Measurements from ENCODE around the gene TNFRSF6B. TPM values are rescaled to one million over a fixed set of nuclear protein-coding genes. Genes with fewer than 3 reads are reported as not detected.

TNFRSF6B gene
- total RNA-seq, 1 donor from 2014 or later, result 817 TPM

DNA sequence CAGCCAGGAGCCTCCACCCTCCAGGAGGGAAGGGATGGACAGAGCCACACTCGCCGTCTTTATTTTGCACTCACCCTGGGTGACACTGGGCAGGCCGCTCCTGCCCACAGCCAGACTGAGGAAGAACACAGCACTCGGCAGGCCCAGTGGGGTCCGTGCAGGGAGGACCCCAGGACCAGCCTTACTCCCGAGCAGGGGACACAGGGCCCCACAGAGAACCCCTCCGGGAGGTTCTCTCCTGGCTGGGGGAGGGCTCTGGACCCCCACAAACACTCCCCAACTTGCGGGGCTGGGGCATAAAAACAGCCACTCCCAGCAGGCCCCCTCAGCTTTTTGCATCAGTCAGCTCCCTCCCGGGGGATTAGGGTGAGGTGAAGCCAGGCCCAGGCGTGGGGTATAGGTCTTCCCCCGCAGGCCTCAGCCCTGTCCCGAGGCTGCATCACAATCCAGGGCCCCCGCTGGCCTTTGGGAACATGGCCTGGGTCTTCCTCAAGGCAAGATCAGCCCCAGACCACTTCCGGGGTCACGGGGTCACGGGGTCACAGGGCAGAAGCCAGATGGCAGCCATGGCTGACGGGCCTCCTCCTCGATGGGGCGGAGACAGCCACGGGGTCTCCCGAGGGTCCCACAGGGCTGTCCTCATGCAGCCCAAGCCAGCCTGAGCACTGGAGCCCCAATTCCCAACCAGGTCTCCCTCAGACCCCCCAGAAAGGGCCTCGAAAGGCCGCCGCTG, 3.2 kb downstream of the TNFRSF6B start:
- DNase-seq (ENCODE audit: low read depth), result no peak
- H3K4me3 ChIP-seq (ENCODE audit: low read depth, low read length), result peak overlapping the region; percentile 75
- TF ChIP-seq, protein P1, sequence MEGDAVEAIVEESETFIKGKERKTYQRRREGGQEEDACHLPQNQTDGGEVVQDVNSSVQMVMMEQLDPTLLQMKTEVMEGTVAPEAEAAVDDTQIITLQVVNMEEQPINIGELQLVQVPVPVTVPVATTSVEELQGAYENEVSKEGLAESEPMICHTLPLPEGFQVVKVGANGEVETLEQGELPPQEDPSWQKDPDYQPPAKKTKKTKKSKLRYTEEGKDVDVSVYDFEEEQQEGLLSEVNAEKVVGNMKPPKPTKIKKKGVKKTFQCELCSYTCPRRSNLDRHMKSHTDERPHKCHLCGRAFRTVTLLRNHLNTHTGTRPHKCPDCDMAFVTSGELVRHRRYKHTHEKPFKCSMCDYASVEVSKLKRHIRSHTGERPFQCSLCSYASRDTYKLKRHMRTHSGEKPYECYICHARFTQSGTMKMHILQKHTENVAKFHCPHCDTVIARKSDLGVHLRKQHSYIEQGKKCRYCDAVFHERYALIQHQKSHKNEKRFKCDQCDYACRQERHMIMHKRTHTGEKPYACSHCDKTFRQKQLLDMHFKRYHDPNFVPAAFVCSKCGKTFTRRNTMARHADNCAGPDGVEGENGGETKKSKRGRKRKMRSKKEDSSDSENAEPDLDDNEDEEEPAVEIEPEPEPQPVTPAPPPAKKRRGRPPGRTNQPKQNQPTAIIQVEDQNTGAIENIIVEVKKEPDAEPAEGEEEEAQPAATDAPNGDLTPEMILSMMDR (conservative IDR thresholded peaks at IDR 0.05; ENCODE audit: low read depth, low read length), result no peak

- TF ChIP-seq, protein P1 (conservative IDR thresholded peaks at IDR 0.05; ENCODE audit: low read depth, low read length), result no peak
- no peak overlapping the region for H3K4me3 ChIP-seq (ENCODE audit: low read depth, low read length)
Measured at GRCh38 chr20:63700199-63701050, 4.0 kb downstream of the TNFRSF6B start.

DNA sequence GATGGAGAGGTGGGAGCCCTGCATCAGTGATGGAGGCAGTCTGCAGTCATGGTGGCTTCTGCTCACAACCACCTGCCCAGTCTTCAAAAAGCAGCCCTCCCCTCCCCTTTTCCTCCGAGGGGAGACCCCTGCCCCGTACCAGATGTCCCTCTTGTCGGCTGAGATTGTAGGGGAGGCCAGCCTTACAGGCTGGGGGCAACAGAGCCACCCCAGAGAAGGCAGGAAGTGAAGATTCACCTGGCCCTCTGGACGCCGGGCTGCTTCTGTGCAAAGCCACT, 4.5 kb downstream of the TNFRSF6B start:
- TF ChIP-seq, protein P1 (conservative IDR thresholded peaks at IDR 0.05; ENCODE audit: low read depth, low read length), result no peak
- no peak overlapping the region for H3K4me3 ChIP-seq (ENCODE audit: low read depth, low read length)
- DNase-seq (ENCODE audit: low read depth), result no peak

More at GRCh38 chr20:63700199-63701050, 4.0 kb downstream of the TNFRSF6B start:
- no peak for DNase-seq (ENCODE audit: low read depth)

- no peak for DNase-seq (ENCODE audit: low read depth)
- no peak overlapping the region for H3K4me3 ChIP-seq (ENCODE audit: low read depth, low read length)
- TF ChIP-seq, protein P1 (conservative IDR thresholded peaks at IDR 0.05; ENCODE audit: low read depth, low read length), result no peak
Measured at GRCh38 chr20:63701329-63702035, 5.0 kb downstream of the TNFRSF6B start.

GRCh38 chr20:63702036-63702665, 5.7 kb downstream of the TNFRSF6B start:
- H3K4me3 ChIP-seq (ENCODE audit: low read depth, low read length), result no peak overlapping the region
- TF ChIP-seq, protein P1 (conservative IDR thresholded peaks at IDR 0.05; ENCODE audit: low read depth, low read length), result no peak
- DNase-seq (ENCODE audit: low read depth), result no peak

GRCh38 chr20:63702751-63703470, 6.5 kb downstream of the TNFRSF6B start:
- TF ChIP-seq, protein P1 (conservative IDR thresholded peaks at IDR 0.05; ENCODE audit: low read depth, low read length), result no peak
- DNase-seq (ENCODE audit: low read depth), result no peak
- no peak overlapping the region for H3K4me3 ChIP-seq (ENCODE audit: low read depth, low read length)

Measured in epithelial cell of proximal tubule (primary cell).